AG09309 (cell line): ENCODE measurements around the gene LMBR1L.

ENCODE experiments used
- DNase-seq: peaks from one replicate; pipeline ENCODE4 v3.0.0-alpha.2; 2010; ENCODE audit warnings: low read depth
- H3K4me3 ChIP-seq: 2 replicates; pipeline ENCODE4 v1.5.1; 2011; ENCODE audit warnings: mild to moderate bottlenecking, low read depth, low read length, moderate library complexity; ENCODE audit not compliant: control insufficient read depth
- CTCF ChIP-seq: IDR thresholded peaks from 2 replicates; pipeline ENCODE4 v1.5.1; 2011; ENCODE audit warnings: mild to moderate bottlenecking, low read depth, low read length, inconsistent platforms; ENCODE audit not compliant: insufficient read depth, control insufficient read depth; ENCODE audit errors: missing control alignments

The LMBR1L gene

DNA sequence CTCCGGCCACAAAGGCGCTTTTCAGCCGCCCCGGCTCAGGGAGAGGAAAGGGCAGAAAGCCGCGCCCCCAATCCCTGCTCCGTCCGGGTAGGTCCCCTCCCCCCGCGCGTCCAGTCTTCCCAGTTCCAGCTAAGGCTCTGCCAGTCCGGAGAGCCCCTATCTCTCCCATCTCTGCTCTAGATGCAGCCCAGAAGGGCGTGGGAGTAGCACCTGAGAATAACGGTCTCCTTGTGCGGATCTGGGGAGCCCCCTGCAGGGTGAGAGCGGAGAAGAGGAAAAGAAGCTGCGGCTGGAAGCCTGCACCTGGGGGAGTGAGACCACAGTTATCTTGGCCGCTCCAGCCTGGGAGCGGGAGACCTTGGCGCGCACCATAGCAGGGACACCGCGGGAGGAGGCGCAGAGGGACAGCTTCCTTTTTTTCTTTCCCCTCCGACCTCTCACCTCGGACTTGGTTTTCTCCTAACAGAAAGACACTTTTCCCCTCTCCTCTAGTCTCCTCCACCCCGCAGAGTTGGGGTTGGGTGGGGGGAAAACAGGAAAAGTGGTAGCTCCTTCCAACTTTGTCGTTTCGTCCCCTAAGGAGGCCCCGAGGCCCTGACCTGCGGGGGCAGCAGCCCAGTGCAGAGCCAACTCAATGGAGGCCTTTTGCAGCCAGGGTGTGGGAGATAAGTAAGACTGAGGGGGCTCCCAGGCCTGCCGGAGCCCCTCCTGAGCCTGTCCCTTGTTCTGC is 18.4 kb downstream of the LMBR1L start:
- DNase-seq: no peak
- H3K4me3 ChIP-seq: peak overlapping the region; percentile 28
- TF ChIP-seq CTCF: peak; percentile 46

DNA sequence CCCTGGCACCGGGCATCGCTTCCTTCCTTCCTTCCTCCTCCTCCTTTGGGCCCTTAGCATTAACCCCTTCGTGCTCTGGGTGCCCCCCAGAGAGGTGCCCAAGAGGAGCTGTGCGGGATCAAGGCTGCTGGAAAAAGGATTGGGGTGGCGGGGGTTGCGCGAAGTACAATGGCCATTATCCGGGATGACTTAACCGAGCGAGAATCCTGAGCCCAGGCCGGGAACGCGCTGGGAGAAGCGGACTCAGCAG is 18.9 kb downstream of the LMBR1L start:
- TF ChIP-seq CTCF: no peak
- DNase-seq: no peak
- peak overlapping the region; percentile 28 for H3K4me3 ChIP-seq

DNA sequence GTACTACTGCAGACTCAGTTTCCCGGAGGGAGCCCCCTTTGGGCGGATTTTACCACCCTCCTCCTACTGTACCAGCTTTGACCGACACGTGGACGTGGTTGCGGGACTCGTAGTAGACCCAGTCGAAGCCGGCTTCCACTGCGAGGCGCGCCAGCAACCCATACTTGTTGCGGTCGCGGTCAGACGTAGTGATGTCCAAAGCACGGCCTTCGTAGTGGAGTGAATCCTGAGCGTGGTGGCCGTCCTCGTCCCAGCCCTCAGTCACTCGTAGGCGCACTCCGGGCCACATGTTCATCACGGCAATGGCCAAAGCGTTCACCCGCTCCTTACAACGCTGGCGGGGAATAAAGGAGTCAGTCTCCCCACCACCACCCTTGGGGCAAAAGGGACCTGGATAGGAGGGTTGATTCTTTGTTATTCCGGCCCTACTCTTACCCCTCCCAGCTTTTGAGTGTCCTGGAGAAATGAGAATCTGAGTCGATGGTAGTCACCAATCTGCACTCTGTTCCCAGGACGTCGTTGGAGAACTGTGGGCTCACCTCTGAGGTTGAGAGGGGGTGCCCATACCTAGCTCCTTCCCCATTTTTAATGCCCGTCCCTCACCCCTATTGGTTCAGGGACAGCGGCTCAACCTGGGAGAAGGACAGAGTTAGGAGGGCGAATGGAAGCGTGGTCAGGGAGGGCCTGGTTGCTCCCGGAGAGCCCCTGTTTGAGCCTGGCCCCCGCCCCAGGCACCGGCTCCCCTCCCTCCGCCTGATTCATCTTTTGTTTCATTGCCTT is 19.4 kb downstream of the LMBR1L start:
- no peak for TF ChIP-seq CTCF
- DNase-seq: no peak
- H3K4me3 ChIP-seq: no peak overlapping the region

GRCh38 chr12:49089821-49090773 is 20.6 kb downstream of the LMBR1L start:
- no peak for DNase-seq
- peak; percentile 24 for TF ChIP-seq CTCF
- H3K4me3 ChIP-seq: peak overlapping the region; percentile 36

GRCh38 chr12:49088932-49089330 is 21.7 kb downstream of the LMBR1L start:
- H3K4me3 ChIP-seq: no peak overlapping the region
- no peak for DNase-seq
- no peak for TF ChIP-seq CTCF

- TF ChIP-seq CTCF: peak; percentile 94
- peak; percentile 65 for DNase-seq
- no peak overlapping the region for H3K4me3 ChIP-seq
Observed at GRCh38 chr12:49088150-49088931, 22.3 kb downstream of the LMBR1L start.
